GM18505 (cell line): ENCODE measurements around the gene CUBN.

ENCODE experiments used
- ATAC-seq: cut with Tn5 transposase; IDR thresholded peaks from one replicate; pipeline ENCODE4 v1.9.1; 2021; ENCODE audit not compliant: unreplicated experiment
- POLR2A ChIP-seq: IDR thresholded peaks from 4 replicates; pipeline ENCODE4 v1.6.1; 2011; ENCODE audit warnings: borderline replicate concordance; ENCODE audit not compliant: insufficient read depth, insufficient read length; ENCODE audit errors: extremely low read depth

The CUBN gene

DNA sequence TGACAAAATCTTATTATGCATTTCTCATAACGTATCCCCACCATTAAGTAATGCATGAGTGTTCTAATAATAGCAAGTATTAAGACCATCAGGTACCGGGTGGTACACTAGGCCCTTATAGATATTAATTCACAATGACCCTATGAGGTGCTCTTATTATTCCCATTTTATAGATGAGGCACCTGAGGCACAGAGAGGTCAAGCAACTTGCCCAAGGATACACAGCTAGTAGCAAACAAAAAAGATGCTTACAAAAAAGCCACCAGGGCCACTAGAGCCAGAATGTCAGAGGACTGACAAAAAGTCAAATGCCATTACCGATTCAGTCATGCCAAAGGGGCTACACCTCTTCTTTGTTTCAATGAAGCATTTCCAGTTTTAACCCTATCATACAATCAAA, 318.3 kb downstream of the CUBN start:
- ATAC-seq = no peak
- TF ChIP-seq POLR2A = no peak

GRCh38 chr10:16809074-16809718, 320.4 kb downstream of the CUBN start:
- TF ChIP-seq POLR2A = no peak
- peak; percentile 74 for ATAC-seq

- TF ChIP-seq POLR2A = no peak
- no peak for ATAC-seq
Observed at GRCh38 chr10:16804123-16804522, 325.5 kb downstream of the CUBN start.

DNA sequence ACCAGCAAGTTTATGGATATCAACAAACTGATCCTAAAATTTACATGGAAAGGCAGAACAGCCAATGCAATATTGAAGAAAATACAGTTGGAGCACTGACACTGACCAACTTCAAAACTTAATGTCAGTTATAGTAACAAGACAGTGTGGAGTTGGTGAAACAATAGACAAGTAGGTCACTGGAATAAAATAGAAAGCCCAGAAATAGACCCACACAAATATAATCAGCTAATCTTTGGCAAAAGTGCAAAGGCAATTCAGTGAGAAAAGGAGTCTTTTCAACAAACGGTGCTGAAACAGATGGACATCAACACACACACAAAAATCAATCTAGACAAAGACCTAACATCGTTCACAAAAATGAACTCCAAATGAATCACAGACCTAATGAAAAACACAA, 326.1 kb downstream of the CUBN start:
- no peak for TF ChIP-seq POLR2A

GRCh38 chr10:16799621-16800020, 330.0 kb downstream of the CUBN start:
- no peak for TF ChIP-seq POLR2A
- peak; percentile 81 for ATAC-seq

More for the DNA sequence above, 326.1 kb downstream of the CUBN start:
- no peak for ATAC-seq

GRCh38 chr10:16798571-16798970, 331.0 kb downstream of the CUBN start:
- TF ChIP-seq POLR2A = no peak
- no peak for ATAC-seq

GRCh38 chr10:16795410-16796073, 334.1 kb downstream of the CUBN start:
- ATAC-seq = no peak
- TF ChIP-seq POLR2A = no peak

DNA sequence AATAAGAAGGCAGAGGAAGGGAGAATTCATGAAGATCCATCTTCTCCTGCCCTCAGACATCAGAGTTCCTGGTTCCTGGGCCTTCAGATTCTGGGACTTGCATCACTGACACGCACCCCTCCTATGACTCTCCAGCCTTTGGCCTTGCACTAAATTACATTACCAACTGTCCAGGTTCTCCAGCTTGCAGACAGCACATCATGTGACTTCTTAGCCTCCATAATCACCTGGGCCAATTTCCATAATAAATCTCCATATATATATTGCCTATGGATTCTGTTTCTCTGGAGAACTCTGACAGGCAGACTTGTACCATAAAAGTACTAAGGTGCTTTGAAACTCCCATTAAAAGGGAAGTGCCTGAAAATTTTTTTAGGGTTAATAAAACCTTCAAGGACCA, 335.6 kb downstream of the CUBN start:
- no peak for TF ChIP-seq POLR2A
- no peak for ATAC-seq

DNA sequence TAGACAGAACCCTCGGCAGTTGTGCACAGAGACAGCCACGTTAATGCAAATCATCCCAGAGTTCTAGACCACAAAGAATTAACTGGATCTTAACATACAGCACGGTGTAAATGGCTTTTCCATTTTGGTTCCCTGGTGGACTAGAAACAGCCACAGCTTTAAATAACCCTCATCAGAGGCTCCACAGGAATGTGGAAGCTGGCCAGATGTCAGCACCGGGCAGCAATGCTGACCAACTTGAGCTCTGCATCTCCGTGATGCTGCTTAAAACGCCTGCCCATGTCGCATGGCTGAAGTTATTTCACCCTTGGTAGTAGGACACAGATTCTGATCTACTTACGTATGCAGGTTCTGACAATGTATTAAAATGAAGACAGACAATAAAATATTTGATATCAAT, 336.9 kb downstream of the CUBN start:
- no peak for ATAC-seq
- no peak for TF ChIP-seq POLR2A

DNA sequence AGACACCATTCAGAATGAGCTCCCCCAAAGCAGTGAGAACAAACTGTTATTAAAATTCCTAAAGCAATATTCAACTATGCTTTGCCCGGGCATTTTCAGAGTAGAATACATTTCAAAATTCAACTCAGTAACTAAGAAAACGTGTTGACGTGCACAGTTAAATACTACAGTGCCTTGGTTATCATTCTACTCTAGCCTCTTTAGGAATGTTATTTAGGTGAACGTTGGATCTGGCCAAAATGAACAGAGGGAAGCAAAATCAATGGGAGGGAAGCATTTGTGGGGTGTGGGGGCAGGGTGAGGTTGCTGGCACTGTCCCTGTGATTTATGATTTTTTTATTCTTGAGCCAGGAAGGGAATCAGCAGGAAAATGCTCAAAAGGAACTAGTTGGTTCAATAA, 339.8 kb downstream of the CUBN start:
- ATAC-seq = no peak
- no peak for TF ChIP-seq POLR2A

GRCh38 chr10:16789261-16789660, 340.4 kb downstream of the CUBN start:
- TF ChIP-seq POLR2A = no peak
- no peak for ATAC-seq

GRCh38 chr10:16788778-16789177, 340.8 kb downstream of the CUBN start:
- TF ChIP-seq POLR2A = no peak
- ATAC-seq = no peak

- no peak for ATAC-seq
- TF ChIP-seq POLR2A = no peak
Observed at GRCh38 chr10:16788125-16788524, 341.5 kb downstream of the CUBN start.

- ATAC-seq = no peak
- TF ChIP-seq POLR2A = no peak
Observed at GRCh38 chr10:16787361-16787791, 342.2 kb downstream of the CUBN start.

DNA sequence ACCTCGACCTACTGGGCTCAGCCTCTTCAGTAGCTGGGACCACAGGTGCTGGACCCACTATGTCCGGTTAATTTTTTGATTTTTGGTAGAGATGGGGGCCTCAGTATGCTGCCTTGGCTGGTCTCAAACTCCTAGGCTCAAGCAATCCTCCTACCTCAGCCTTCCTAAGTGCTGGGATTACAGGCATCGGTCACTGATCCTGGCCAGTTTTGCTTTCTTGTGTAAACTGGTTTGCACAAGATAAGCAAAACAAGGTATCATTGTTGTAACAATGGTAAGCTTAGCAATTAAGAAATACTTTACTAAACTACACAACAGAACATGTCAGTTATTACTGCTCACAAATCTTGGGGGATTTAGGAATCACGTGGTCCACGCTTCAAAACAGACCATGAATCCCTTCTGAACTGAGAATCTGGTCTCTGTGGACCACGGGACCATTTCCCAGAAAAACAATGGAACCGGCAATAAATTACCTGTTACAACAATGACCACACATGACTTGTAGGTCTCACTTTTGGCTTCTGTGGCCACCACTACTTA, 349.2 kb downstream of the CUBN start:
- no peak for ATAC-seq
- no peak for TF ChIP-seq POLR2A

DNA sequence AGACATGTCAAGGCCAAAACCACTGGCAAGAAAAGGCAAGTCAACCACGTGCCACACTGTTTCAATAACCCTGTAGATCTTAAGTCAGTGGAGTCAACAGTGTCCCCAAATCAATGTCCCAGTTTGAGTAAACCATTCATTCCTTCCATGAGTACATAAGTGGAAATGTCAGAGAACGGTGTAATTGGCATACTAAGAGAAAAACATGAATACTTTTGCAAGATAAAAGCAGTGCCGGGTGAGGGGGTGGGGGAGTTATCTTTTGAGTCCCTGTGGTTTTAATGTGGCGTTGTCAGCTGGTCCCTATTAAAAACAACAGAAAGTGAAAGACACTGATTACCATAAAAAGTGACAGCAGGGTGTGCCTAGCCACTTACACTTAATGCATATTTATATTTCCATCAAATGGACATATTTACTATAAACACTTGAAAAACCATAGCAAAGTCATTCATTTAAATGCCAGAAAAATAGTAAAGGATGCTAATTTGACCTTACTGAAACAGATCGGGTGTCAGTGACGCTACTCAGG, 350.2 kb downstream of the CUBN start:
- TF ChIP-seq POLR2A = no peak
- peak; percentile 68 for ATAC-seq
